ENCODE data around the gene RBFA. TPM values are rescaled to one million over a fixed set of nuclear protein-coding genes. Genes with fewer than 3 reads are reported as not detected.

RBFA gene
- total RNA-seq, 1 experiment from 2014 or later, result 38.9 TPM

GRCh38 chr18:80035997-80036396, 1.8 kb downstream of the RBFA start:
- ChIA-PET POLR2A (ENCODE audit: unreplicated experiment) (no interaction called here), CTCF (no interaction called here)
- no peak for DNase-seq
- TF ChIP-seq EZH2 (IDR thresholded peaks at IDR 0.05; ENCODE audit: low read length, unreplicated experiment), result no peak
- TF ChIP-seq EZH2phosphoT487 (IDR thresholded peaks at IDR 0.05; ENCODE audit: borderline replicate concordance, low read length), result no peak
- no peak for TF ChIP-seq CTCF (conservative IDR thresholded peaks at IDR 0.05; ENCODE audit: low read depth, low read length)
- H2AFZ ChIP-seq (ENCODE audit: low read length), result no peak overlapping the region
- no peaks in the 10 kb centered on the region for H3F3A ChIP-seq (ENCODE audit: low read length, unreplicated experiment)
- peak overlapping the region; percentile 96 for H3K4me2 ChIP-seq (ENCODE audit: low read length)
- H3K79me2 ChIP-seq (ENCODE audit: low read length), result peaks cover 40% of the 10 kb centered on the region
- no peak overlapping the region for H3K27ac ChIP-seq (ENCODE audit: low read length)
- peaks cover 14% of the 10 kb centered on the region; the same call in 1 of the 2 replicates for H3K4me1 ChIP-seq (ENCODE audit: insufficient read depth, low read length)
- peak overlapping the region; percentile 97 for H3K4me3 ChIP-seq (ENCODE audit: low read length)
- no peak overlapping the region for H3K9ac ChIP-seq (ENCODE audit: low read length)
- H3K9me3 ChIP-seq (ENCODE audit: low read length), result no peaks in the 10 kb centered on the region
- H4K20me1 ChIP-seq (ENCODE audit: low read length), result peaks cover 6% of the 10 kb centered on the region; the same call in 1 of the 2 replicates
- H3K9me2 ChIP-seq (replicated peaks; ENCODE audit: low read length), result no peaks in the 10 kb centered on the region
- H3K27me3 ChIP-seq (ENCODE audit: low read length), result no peaks in the 10 kb centered on the region
- intact Hi-C loops (cut with micrococcal nuclease), result loop anchor here (2.0 kb wide), 1 partner anchor 109 kb away; no protein-coding TSS in a partner anchor
- peaks cover 13% of the 10 kb centered on the region; the same call in 1 of the 2 replicates for H3K36me3 ChIP-seq (ENCODE audit: low read depth, low read length)
- BruUV-seq (replicated peaks), result no TSS peak
- ATAC-seq, result no peak

GRCh38 chr18:80037300-80037699, 3.1 kb downstream of the RBFA start:
- H2AFZ ChIP-seq (ENCODE audit: low read length), result no peak overlapping the region
- H3K9ac ChIP-seq (ENCODE audit: low read length), result no peak overlapping the region
- TF ChIP-seq CTCF (conservative IDR thresholded peaks at IDR 0.05; ENCODE audit: low read depth, low read length) (no peak), EZH2 (IDR thresholded peaks at IDR 0.05; ENCODE audit: low read length, unreplicated experiment) (no peak), EZH2phosphoT487 (IDR thresholded peaks at IDR 0.05; ENCODE audit: borderline replicate concordance, low read length) (no peak)
- DNase-seq, result no peak
- peaks cover 6% of the 10 kb centered on the region; the same call in 1 of the 2 replicates for H4K20me1 ChIP-seq (ENCODE audit: low read length)
- no peak overlapping the region for H3K4me2 ChIP-seq (ENCODE audit: low read length)
- CTCF ChIA-PET, result no interaction called here
- no peak overlapping the region for H3K4me3 ChIP-seq (ENCODE audit: low read length)
- H3K36me3 ChIP-seq (ENCODE audit: low read depth, low read length), result peaks cover 17% of the 10 kb centered on the region; the same call in 1 of the 2 replicates
- H3F3A ChIP-seq (ENCODE audit: low read length, unreplicated experiment), result no peaks in the 10 kb centered on the region
- BruUV-seq (replicated peaks), result no TSS peak
- no peaks in the 10 kb centered on the region for H3K9me2 ChIP-seq (replicated peaks; ENCODE audit: low read length)
- ATAC-seq, result no peak
- no peaks in the 10 kb centered on the region for H3K9me3 ChIP-seq (ENCODE audit: low read length)
- no peak overlapping the region for H3K27ac ChIP-seq (ENCODE audit: low read length)
- no peaks in the 10 kb centered on the region for H3K27me3 ChIP-seq (ENCODE audit: low read length)
- peaks cover 40% of the 10 kb centered on the region for H3K79me2 ChIP-seq (ENCODE audit: low read length)
- intact Hi-C loops (cut with micrococcal nuclease), result no loop called here
- H3K4me1 ChIP-seq (ENCODE audit: insufficient read depth, low read length), result peaks cover 14% of the 10 kb centered on the region; the same call in 1 of the 2 replicates
- POLR2A ChIA-PET (ENCODE audit: unreplicated experiment), result no interaction called here

GRCh38 chr18:80037869-80038630, 3.8 kb downstream of the RBFA start:
- H3K4me2 ChIP-seq (ENCODE audit: low read length), result no peak overlapping the region
- H3K4me3 ChIP-seq (ENCODE audit: low read length), result no peak overlapping the region
- TF ChIP-seq EZH2 (IDR thresholded peaks at IDR 0.05; ENCODE audit: low read length, unreplicated experiment) (no peak), CTCF (conservative IDR thresholded peaks at IDR 0.05; ENCODE audit: low read depth, low read length) (no peak), EZH2phosphoT487 (IDR thresholded peaks at IDR 0.05; ENCODE audit: borderline replicate concordance, low read length) (no peak)
- H4K20me1 ChIP-seq (ENCODE audit: low read length), result peaks cover 6% of the 10 kb centered on the region; the same call in 1 of the 2 replicates
- ChIA-PET CTCF (no interaction called here), POLR2A (ENCODE audit: unreplicated experiment) (no interaction called here)
- ATAC-seq (no peak), DNase-seq (no peak)
- H2AFZ ChIP-seq (ENCODE audit: low read length), result no peak overlapping the region
- peaks cover 21% of the 10 kb centered on the region; the same call in 1 of the 2 replicates for H3K36me3 ChIP-seq (ENCODE audit: low read depth, low read length)
- peaks cover 36% of the 10 kb centered on the region for H3K79me2 ChIP-seq (ENCODE audit: low read length)
- H3K27ac ChIP-seq (ENCODE audit: low read length), result no peak overlapping the region
- no peak overlapping the region for H3K9ac ChIP-seq (ENCODE audit: low read length)
- H3F3A ChIP-seq (ENCODE audit: low read length, unreplicated experiment), result no peaks in the 10 kb centered on the region
- intact Hi-C loops (cut with micrococcal nuclease), result no loop called here
- BruUV-seq (replicated peaks), result no TSS peak
- peaks cover 11% of the 10 kb centered on the region; the same call in 1 of the 2 replicates for H3K4me1 ChIP-seq (ENCODE audit: insufficient read depth, low read length)
- H3K9me3 ChIP-seq (ENCODE audit: low read length), result no peaks in the 10 kb centered on the region
- no peaks in the 10 kb centered on the region for H3K9me2 ChIP-seq (replicated peaks; ENCODE audit: low read length)
- no peaks in the 10 kb centered on the region for H3K27me3 ChIP-seq (ENCODE audit: low read length)
